ENCODE data around the gene HINT3. TPM values are rescaled to one million over a fixed set of nuclear protein-coding genes. Genes with fewer than 3 reads are reported as not detected.

Gene HINT3
- total RNA-seq, 1 donor from 2014 or later: 11.8 TPM

DNA sequence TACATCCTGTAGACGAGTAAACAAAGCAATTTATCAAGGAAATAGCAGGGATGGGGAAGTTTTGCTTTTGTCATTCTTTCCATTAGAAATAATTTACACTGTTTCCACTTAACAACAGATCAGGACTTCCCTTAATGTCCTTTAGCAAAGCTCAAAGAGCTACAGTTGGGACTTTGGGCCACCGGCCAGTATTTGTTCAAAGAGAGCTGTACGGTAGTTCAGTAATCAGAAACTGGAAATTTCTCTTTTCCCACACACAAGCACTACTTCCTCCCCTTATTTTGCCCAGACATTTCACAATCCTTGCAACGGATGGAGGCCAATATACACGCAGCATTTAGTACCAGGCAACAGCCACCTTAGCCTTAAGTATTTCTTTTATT lies 12.1 kb upstream of the HINT3 start:
- Histone ChIP-seq H3K79me2 (ENCODE audit: insufficient read depth, low read length) (no peaks in the 10 kb centered on the region), H3K27me3 (ENCODE audit: insufficient read depth, low read length) (no peaks in the 10 kb centered on the region), H3K36me3 (ENCODE audit: insufficient read depth, low read length) (no peaks in the 10 kb centered on the region), H3K27ac (ENCODE audit: low read depth, low read length) (peak overlapping the region; percentile 89), H3K4me1 (ENCODE audit: insufficient read depth, low read length) (peaks cover 39% of the 10 kb centered on the region), H3K4me2 (ENCODE audit: low read length) (peak overlapping the region; percentile 22), H2AFZ (ENCODE audit: low read depth, low read length) (no peak overlapping the region), H3K9me3 (ENCODE audit: insufficient read depth, low read depth, low read length) (no peaks in the 10 kb centered on the region), H4K20me1 (ENCODE audit: insufficient read depth, low read length) (no peaks in the 10 kb centered on the region), H3K4me3 (ENCODE audit: insufficient read depth, low read depth, low read length) (no peak overlapping the region), H3K9ac (ENCODE audit: low read length) (peak overlapping the region; percentile 17)
- Mint-ChIP-seq H3K36me3 (ENCODE audit: low read depth, unreplicated experiment) (no peaks in the 10 kb centered on the region), H3K4me3 (ENCODE audit: unreplicated experiment) (no peak overlapping the region), H3K4me1 (ENCODE audit: low read depth, unreplicated experiment) (peaks cover 33% of the 10 kb centered on the region), H3K9me3 (ENCODE audit: unreplicated experiment) (no peaks in the 10 kb centered on the region), H3K27me3 (ENCODE audit: low read depth, unreplicated experiment) (no peaks in the 10 kb centered on the region), H3K27ac (ENCODE audit: unreplicated experiment) (no peak overlapping the region)
- no peak for FAIRE-seq
- DNase-seq (ENCODE audit: low read depth): peak; percentile 69
- TF ChIP-seq, protein P1, sequence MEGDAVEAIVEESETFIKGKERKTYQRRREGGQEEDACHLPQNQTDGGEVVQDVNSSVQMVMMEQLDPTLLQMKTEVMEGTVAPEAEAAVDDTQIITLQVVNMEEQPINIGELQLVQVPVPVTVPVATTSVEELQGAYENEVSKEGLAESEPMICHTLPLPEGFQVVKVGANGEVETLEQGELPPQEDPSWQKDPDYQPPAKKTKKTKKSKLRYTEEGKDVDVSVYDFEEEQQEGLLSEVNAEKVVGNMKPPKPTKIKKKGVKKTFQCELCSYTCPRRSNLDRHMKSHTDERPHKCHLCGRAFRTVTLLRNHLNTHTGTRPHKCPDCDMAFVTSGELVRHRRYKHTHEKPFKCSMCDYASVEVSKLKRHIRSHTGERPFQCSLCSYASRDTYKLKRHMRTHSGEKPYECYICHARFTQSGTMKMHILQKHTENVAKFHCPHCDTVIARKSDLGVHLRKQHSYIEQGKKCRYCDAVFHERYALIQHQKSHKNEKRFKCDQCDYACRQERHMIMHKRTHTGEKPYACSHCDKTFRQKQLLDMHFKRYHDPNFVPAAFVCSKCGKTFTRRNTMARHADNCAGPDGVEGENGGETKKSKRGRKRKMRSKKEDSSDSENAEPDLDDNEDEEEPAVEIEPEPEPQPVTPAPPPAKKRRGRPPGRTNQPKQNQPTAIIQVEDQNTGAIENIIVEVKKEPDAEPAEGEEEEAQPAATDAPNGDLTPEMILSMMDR (IDR thresholded peaks at IDR 0.05; ENCODE audit: insufficient read depth, low read depth, low read length): no peak
- TF ChIP-seq EZH2 (IDR thresholded peaks at IDR 0.05; ENCODE audit: insufficient read depth, low read length): no peak

DNA sequence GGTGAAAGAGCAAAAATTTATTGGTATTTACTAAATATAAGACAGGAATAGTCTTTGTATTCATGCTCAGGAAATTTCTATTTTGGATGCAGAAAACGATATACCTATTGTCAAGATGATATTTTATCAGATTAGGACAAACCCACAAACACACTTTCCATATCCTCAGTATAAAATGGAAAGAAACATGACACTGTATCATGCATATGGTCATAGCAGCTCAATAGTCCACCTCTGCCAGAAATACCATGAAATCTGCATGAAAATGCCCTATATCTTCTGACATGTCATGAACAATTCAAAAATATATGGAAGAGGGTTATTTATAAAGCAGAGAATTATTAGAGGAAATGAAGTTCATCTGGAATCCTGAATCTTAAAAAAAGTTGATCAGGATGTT lies 11.7 kb upstream of the HINT3 start:
- Mint-ChIP-seq H3K36me3 (ENCODE audit: low read depth, unreplicated experiment) (no peaks in the 10 kb centered on the region), H3K4me3 (ENCODE audit: unreplicated experiment) (no peak overlapping the region), H3K27ac (ENCODE audit: unreplicated experiment) (no peak overlapping the region), H3K4me1 (ENCODE audit: low read depth, unreplicated experiment) (peaks cover 33% of the 10 kb centered on the region), H3K27me3 (ENCODE audit: low read depth, unreplicated experiment) (no peaks in the 10 kb centered on the region), H3K9me3 (ENCODE audit: unreplicated experiment) (no peaks in the 10 kb centered on the region)
- no peaks in the 10 kb centered on the region for H4K20me1 ChIP-seq (ENCODE audit: insufficient read depth, low read length)
- peaks cover 39% of the 10 kb centered on the region for H3K4me1 ChIP-seq (ENCODE audit: insufficient read depth, low read length)
- H3K27me3 ChIP-seq (ENCODE audit: insufficient read depth, low read length): no peaks in the 10 kb centered on the region
- H3K79me2 ChIP-seq (ENCODE audit: insufficient read depth, low read length): no peaks in the 10 kb centered on the region
- no peak overlapping the region for H3K4me2 ChIP-seq (ENCODE audit: low read length)
- FAIRE-seq (no peak), DNase-seq (ENCODE audit: low read depth) (no peak)
- H2AFZ ChIP-seq (ENCODE audit: low read depth, low read length): no peak overlapping the region
- no peaks in the 10 kb centered on the region for H3K9me3 ChIP-seq (ENCODE audit: insufficient read depth, low read depth, low read length)
- no peak overlapping the region for H3K4me3 ChIP-seq (ENCODE audit: insufficient read depth, low read depth, low read length)
- H3K27ac ChIP-seq (ENCODE audit: low read depth, low read length): peak overlapping the region; percentile 89
- TF ChIP-seq, protein P1 (IDR thresholded peaks at IDR 0.05; ENCODE audit: insufficient read depth, low read depth, low read length): no peak
- no peak for TF ChIP-seq EZH2 (IDR thresholded peaks at IDR 0.05; ENCODE audit: insufficient read depth, low read length)
- H3K9ac ChIP-seq (ENCODE audit: low read length): no peak overlapping the region
- no peaks in the 10 kb centered on the region for H3K36me3 ChIP-seq (ENCODE audit: insufficient read depth, low read length)

DNA sequence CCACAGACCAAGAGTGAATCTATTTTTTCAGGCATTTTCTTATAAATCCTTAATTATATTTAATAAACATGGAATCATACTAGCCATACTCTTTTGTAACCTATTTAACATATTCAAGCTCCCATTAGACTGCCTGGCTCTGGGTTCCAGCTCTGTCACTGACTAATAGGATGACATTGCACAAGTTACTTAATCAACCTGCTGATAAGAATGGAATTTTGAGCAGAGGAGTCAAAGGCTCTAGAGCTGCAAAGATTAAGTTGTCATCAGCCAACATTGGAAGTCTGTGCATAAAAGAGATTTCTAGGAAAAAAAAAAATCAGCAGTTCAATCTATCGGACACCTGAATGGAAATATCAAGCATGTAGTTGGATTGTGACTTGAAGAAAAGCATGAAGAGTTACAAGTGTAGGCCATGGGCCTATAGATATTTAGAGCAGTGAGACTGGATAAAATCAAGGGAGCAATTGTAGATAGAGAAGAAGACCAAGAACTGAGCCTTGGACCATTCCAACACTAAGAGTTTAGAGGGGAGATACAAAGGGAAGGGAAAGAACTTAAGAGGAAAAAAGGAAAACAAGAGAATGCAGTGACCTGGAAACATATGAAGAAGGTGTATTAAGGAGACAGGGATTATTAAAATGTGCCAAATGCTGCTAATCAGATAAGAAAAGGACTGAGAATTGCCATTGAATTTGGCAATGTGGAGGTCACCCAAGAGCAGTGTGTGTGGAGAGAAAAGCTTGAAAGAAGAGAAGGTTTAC lies 11.0 kb upstream of the HINT3 start:
- Mint-ChIP-seq H3K27ac (ENCODE audit: unreplicated experiment) (peak overlapping the region; percentile 56), H3K9me3 (ENCODE audit: unreplicated experiment) (no peaks in the 10 kb centered on the region)
- peak overlapping the region; percentile 55 for H3K4me2 ChIP-seq (ENCODE audit: low read length)

More for the DNA sequence above, 11.0 kb upstream of the HINT3 start:
- Mint-ChIP-seq H3K36me3 (ENCODE audit: low read depth, unreplicated experiment) (no peaks in the 10 kb centered on the region), H3K27me3 (ENCODE audit: low read depth, unreplicated experiment) (no peaks in the 10 kb centered on the region), H3K4me1 (ENCODE audit: low read depth, unreplicated experiment) (peaks cover 32% of the 10 kb centered on the region), H3K4me3 (ENCODE audit: unreplicated experiment) (no peak overlapping the region)
- no peak overlapping the region for H2AFZ ChIP-seq (ENCODE audit: low read depth, low read length)
- peak overlapping the region; percentile 67 for H3K9ac ChIP-seq (ENCODE audit: low read length)
- H3K36me3 ChIP-seq (ENCODE audit: insufficient read depth, low read length): no peaks in the 10 kb centered on the region
- H3K27ac ChIP-seq (ENCODE audit: low read depth, low read length): peak overlapping the region; percentile 89
- H4K20me1 ChIP-seq (ENCODE audit: insufficient read depth, low read length): no peaks in the 10 kb centered on the region
- no peaks in the 10 kb centered on the region for H3K79me2 ChIP-seq (ENCODE audit: insufficient read depth, low read length)
- TF ChIP-seq, protein P1 (IDR thresholded peaks at IDR 0.05; ENCODE audit: insufficient read depth, low read depth, low read length): no peak
- TF ChIP-seq EZH2 (IDR thresholded peaks at IDR 0.05; ENCODE audit: insufficient read depth, low read length): no peak
- DNase-seq (ENCODE audit: low read depth) (peak; percentile 80), FAIRE-seq (no peak)
- no peaks in the 10 kb centered on the region for H3K27me3 ChIP-seq (ENCODE audit: insufficient read depth, low read length)
- H3K9me3 ChIP-seq (ENCODE audit: insufficient read depth, low read depth, low read length): no peaks in the 10 kb centered on the region
- peaks cover 38% of the 10 kb centered on the region for H3K4me1 ChIP-seq (ENCODE audit: insufficient read depth, low read length)
- H3K4me3 ChIP-seq (ENCODE audit: insufficient read depth, low read depth, low read length): peak overlapping the region; percentile 3

All from astrocyte (in vitro differentiated cells and primary cell).